H1 (cell line): ENCODE data around the gene PFDN5. TPM values are rescaled to one million over a fixed set of nuclear protein-coding genes. Genes with fewer than 3 reads are reported as not detected.
"Not testable (repeated sequence)": the region's sequence is repeated elsewhere in the genome, so short reads cannot be mapped to it uniquely, and the experiment has no call there.

Experiments
- CTCF ChIA-PET: fragments of 300-600 bp; sonication (Branson Sonifier 250); formaldehyde crosslinking; loops from one replicate; lab custom pipeline; 2021; ENCODE audit not compliant: partially characterized antibody; lab: Charles Lee
- POLR2A ChIA-PET: fragments of 300-600 bp; sonication (Branson Sonifier 250); formaldehyde crosslinking; loops from one replicate; lab custom pipeline; 2021; ENCODE audit warnings: inconsistent platforms; ENCODE audit not compliant: partially characterized antibody; lab: Charles Lee
- DNase-seq, 2 experiments: peaks; one replicate each; pipeline versions ENCODE4 v3.0.0 to v3.0.0-alpha.2; 2010 to 2022; ENCODE audit warnings: low spot score in 2 of 2, low read depth in 1 of 2, mixed read lengths in 1 of 2
- FAIRE-seq: peaks from 2 replicates; lab custom pipeline; 2011; peaks lifted over from hg19 to GRCh38; lab: Jason Lieb, UNC
- H2AFZ ChIP-seq: 2 replicates; pipeline ENCODE4 v1.8.1; 2012; ENCODE audit warnings: low read length, inconsistent platforms
- H2AK5ac ChIP-seq: 2 replicates; pipeline ENCODE4 v1.6.1; 2013; ENCODE audit warnings: low read depth, low read length
- H2BK120ac ChIP-seq: replicated peaks from 2 replicates; pipeline ENCODE3; 2013; ENCODE audit warnings: low read depth, low read length, inconsistent platforms
- H2BK12ac ChIP-seq: 2 replicates; pipeline ENCODE4 v1.6.1; 2013; ENCODE audit warnings: low read depth, low read length
- H2BK15ac ChIP-seq: 2 replicates; pipeline ENCODE4 v1.6.1; 2013; ENCODE audit warnings: low read length
- H2BK20ac ChIP-seq: 2 replicates; pipeline ENCODE4 v1.6.1; 2013; ENCODE audit warnings: low read length
- H2BK5ac ChIP-seq: 2 replicates; pipeline ENCODE4 v1.6.1; 2013; ENCODE audit warnings: low read depth, low read length
- H3K14ac ChIP-seq: 2 replicates; pipeline ENCODE4 v1.6.1; 2013; ENCODE audit warnings: inconsistent platforms; ENCODE audit not compliant: insufficient read length
- H3K18ac ChIP-seq: 2 replicates; pipeline ENCODE4 v1.6.1; 2013; ENCODE audit warnings: low read length; ENCODE audit errors: extremely low read depth
- H3K23ac ChIP-seq: 2 replicates; pipeline ENCODE4 v1.6.1; 2013; ENCODE audit warnings: inconsistent platforms; ENCODE audit not compliant: insufficient read length
- H3K23me2 ChIP-seq: 2 replicates; pipeline ENCODE4 v1.6.1; 2013; ENCODE audit warnings: low read depth, low read length
- H3K27ac ChIP-seq: 2 replicates; pipeline ENCODE4 v1.6.1; 2011; ENCODE audit warnings: low read depth, low read length, inconsistent platforms
- H3K27me3 ChIP-seq, 4 experiments: replicated peaks in 1 of 4; 1 replicate in 1 of 4; 2 replicates in 3 of 4; pipeline versions ENCODE4 v1.6.1 to v1.8.1; 2011 to 2013; ENCODE audit warnings: low read length in 3 of 4, mild to moderate bottlenecking in 3 of 4, inconsistent platforms in 2 of 4, mixed read lengths in 2 of 4, moderate library complexity in 1 of 4; ENCODE audit not compliant: control insufficient read depth in 3 of 4, insufficient read depth in 3 of 4; ENCODE audit errors: extremely low read depth in 1 of 4
- H3K36me3 ChIP-seq, 4 experiments: 2 replicates each; pipeline versions ENCODE4 v1.6.1 to v1.8.1; 2011 to 2013; ENCODE audit warnings: mild to moderate bottlenecking in 4 of 4, low read length in 3 of 4, moderate library complexity in 2 of 4, control low read depth in 1 of 4, inconsistent platforms in 1 of 4; ENCODE audit not compliant: insufficient read depth in 4 of 4, control insufficient read depth in 2 of 4
- H3K4ac ChIP-seq: replicated peaks from 2 replicates; pipeline ENCODE3; 2013; ENCODE audit warnings: low read length, low read depth, mixed read lengths, inconsistent platforms; ENCODE audit not compliant: insufficient read length
- H3K4me1 ChIP-seq, 4 experiments: replicated peaks in 1 of 4; 1 replicate in 1 of 4; 2 replicates in 3 of 4; pipeline versions ENCODE4 v1.6.1 to v1.8.1; 2011 to 2013; ENCODE audit warnings: low read length in 3 of 4, inconsistent platforms in 2 of 4, mixed read lengths in 1 of 4; ENCODE audit not compliant: insufficient read depth in 4 of 4, control insufficient read depth in 3 of 4
- H3K4me2 ChIP-seq, 2 experiments: 2 replicates each; pipeline versions ENCODE4 v1.6.1 to v1.8.1; 2011 to 2013; ENCODE audit warnings: low read depth in 2 of 2, low read length in 2 of 2, control low read depth in 1 of 2, inconsistent platforms in 1 of 2, mild to moderate bottlenecking in 1 of 2; ENCODE audit not compliant: insufficient read depth in 1 of 2
- H3K4me3 ChIP-seq, 4 experiments: fragments of 200-600, 300-600 bp in 1 of 4; sonication (generic), shearing (Covaris generic), sonication (Bioruptor Twin) in 1 of 4; 2 replicates each; pipeline versions ENCODE4 v1.5.1 to v1.8.1; 2011 to 2016; ENCODE audit warnings: low read length in 4 of 4, low read depth in 3 of 4, control low read depth in 2 of 4, inconsistent platforms in 2 of 4, mild to moderate bottlenecking in 2 of 4, mixed read lengths in 1 of 4, moderate library complexity in 1 of 4; ENCODE audit not compliant: insufficient read depth in 2 of 4; ENCODE audit errors: extremely low read depth in 1 of 4
- H3K56ac ChIP-seq: replicated peaks from 2 replicates; pipeline ENCODE3; 2013; ENCODE audit warnings: low read depth, mild to moderate bottlenecking, mixed read lengths, low read length, inconsistent platforms; ENCODE audit not compliant: insufficient read length
- H3K79me1 ChIP-seq: 2 replicates; pipeline ENCODE4 v1.6.1; 2013; ENCODE audit warnings: low read depth, low read length, control low read depth
- H3K79me2 ChIP-seq, 2 experiments: 2 replicates each; pipeline versions ENCODE4 v1.6.1 to v1.8.1; 2012 to 2013; ENCODE audit warnings: low read length in 2 of 2, mild to moderate bottlenecking in 2 of 2, inconsistent platforms in 1 of 2; ENCODE audit not compliant: insufficient read depth in 2 of 2, control insufficient read depth in 1 of 2
- H3K9ac ChIP-seq, 4 experiments: replicated peaks in 1 of 4; 1 replicate in 1 of 4; 2 replicates in 3 of 4; pipeline versions ENCODE4 v1.6.1 to v1.8.1; 2011 to 2013; ENCODE audit warnings: low read depth in 3 of 4, low read length in 3 of 4, control low read depth in 2 of 4, mild to moderate bottlenecking in 2 of 4, moderate library complexity in 2 of 4, inconsistent platforms in 1 of 4; ENCODE audit errors: extremely low read depth in 1 of 4
- H3K9me3 ChIP-seq, 2 experiments: 2 replicates each; pipeline versions ENCODE4 v1.6.1 to v1.8.1; 2012 to 2013; ENCODE audit warnings: mild to moderate bottlenecking in 2 of 2, moderate library complexity in 2 of 2, control low read depth in 1 of 2, inconsistent platforms in 1 of 2, low read depth in 1 of 2, low read length in 1 of 2, mixed read lengths in 1 of 2; ENCODE audit not compliant: insufficient read depth in 2 of 2
- H4K20me1 ChIP-seq, 2 experiments: replicated peaks in 1 of 2; 2 replicates each; pipeline versions ENCODE3 to v1.8.1; 2011 to 2013; ENCODE audit warnings: inconsistent platforms in 2 of 2, low read length in 2 of 2, mild to moderate bottlenecking in 1 of 2; ENCODE audit not compliant: insufficient read depth in 2 of 2, control insufficient read depth in 1 of 2
- H4K5ac ChIP-seq: 2 replicates; pipeline ENCODE4 v1.6.1; 2013; ENCODE audit warnings: low read length, low read depth, mixed read lengths, inconsistent platforms; ENCODE audit not compliant: insufficient read length
- H4K8ac ChIP-seq: 2 replicates; pipeline ENCODE4 v1.8.0; 2013; ENCODE audit warnings: mild to moderate bottlenecking, moderate library complexity, low read length, inconsistent platforms; ENCODE audit not compliant: insufficient read depth; ENCODE audit errors: extremely low read depth
- H4K91ac ChIP-seq: replicated peaks from 2 replicates; pipeline ENCODE3; 2013; ENCODE audit warnings: low read length, mixed read lengths, inconsistent platforms; ENCODE audit not compliant: insufficient read length
- WGBS, 2 experiments: shearing (Covaris generic) in 1 of 2; methylation state at CpG; one replicate each; pipeline versions ENCODE4 v1.1.6 to v1.1.7; 2013 to 2015; ENCODE audit warnings: low lambda C conversion rate in 2 of 2, mixed read lengths in 2 of 2, inconsistent platforms in 1 of 2, low coverage in 1 of 2, missing lambda C conversion rate in 1 of 2; ENCODE audit not compliant: insufficient replicate concordance in 2 of 2, insufficient coverage in 1 of 2, insufficient read length in 1 of 2; ENCODE audit errors: extremely low coverage in 1 of 2, missing lambda C conversion rate in 1 of 2; 5-methylcytosine and 5-hydroxymethylcytosine counted together
- polyA plus RNA-seq, 7 experiments: library from polyadenylated mRNA; depleted of rRNA in 3 of 7; stranded (reverse) in 5 of 7; unstranded in 2 of 7; fragments of >200 nt in 5 of 7; fragments of 200-250 nt in 2 of 7; gene quantifications; 1 replicate in 5 of 7; 2 replicates in 1 of 7; 4 replicates in 1 of 7; pipeline versions ENCODE4 v1.2.1 to v1.2.3, GENCODE V29; 2011 to 2013; ENCODE audit warnings: missing spikeins in 2 of 7, mixed read lengths in 2 of 7
- total RNA-seq: library from RNA; stranded (reverse); fragmentation: NEBNext Ultra II Directional; extraction: Animal tissue kit (Norgen Biotek cat#: 25700); gene quantifications from 2 replicates; pipeline ENCODE4 v1.2.1, GENCODE V29; 2021

The PFDN5 gene
- total and polyA plus RNA-seq, 2 of the 8 experiments (the other 6 are each of a cell fraction or from before 2014, with no cell fraction given) = 290 to 630 TPM

GRCh38 chr12:53297106-53297505 is 1.8 kb downstream of the PFDN5 start:
- H3K9me3 ChIP-seq, H4K20me1 ChIP-seq, H3K9ac ChIP-seq, H3K27me3 ChIP-seq, H3K18ac ChIP-seq, H3K4ac ChIP-seq, H2BK5ac ChIP-seq, H3K56ac ChIP-seq, H3K23ac ChIP-seq, H2BK20ac ChIP-seq, H4K5ac ChIP-seq, H2BK15ac ChIP-seq, H3K4me2 ChIP-seq, H3K4me1 ChIP-seq, H2AFZ ChIP-seq, FAIRE-seq, H3K27ac ChIP-seq, H4K8ac ChIP-seq, H2BK120ac ChIP-seq, H3K79me1 ChIP-seq, H4K91ac ChIP-seq, DNase-seq, H3K4me3 ChIP-seq, H3K14ac ChIP-seq, H2AK5ac ChIP-seq, H2BK12ac ChIP-seq: not testable (repeated sequence)
- H3K79me2 ChIP-seq = peaks cover 5 to 28% of the 10 kb centered on the region in 2 experiments; a peak in 3 of 4 replicates
- peaks cover 12% of the 10 kb centered on the region for H3K23me2 ChIP-seq
- POLR2A ChIA-PET = interaction anchor here (0.7 to 2.6 kb wide), 7 partner anchors 13 to 88 kb away, joined by 3 to 8 read pairs (median 5); partner anchors contain the start of genes AAAS and ESPL1
- CTCF ChIA-PET = interaction anchor here (0.8 to 28.3 kb wide), 7 partner anchors 9 to 212 kb away, joined by 3 to 573 read pairs (median 14); partner anchors contain the start of genes AAAS and ITGB7
- 91% methylated on average over 10 of the region's 10 CpGs; no CpG with 5 or more reads in 1 of the 2 experiments for WGBS, 2 experiments
- peaks cover 4 to 21% (median 15%) of the 10 kb centered on the region in 4 experiments; a peak in 7 of 8 replicates for H3K36me3 ChIP-seq
